Stimulated activated naive CD8-positive, alpha-beta T cell treated with anti-CD3 and anti-CD28 coated beads, Interleukin-15, amount 100 ng/mL, for 72 hours (primary cell): ENCODE measurements around the gene CWF19L2.
"Not testable (repeated sequence)": the region's sequence is repeated elsewhere in the genome, so short reads cannot be mapped to it uniquely, and the experiment has no call there.

Experiments used
- ATAC-seq: fragments of 150-1000 bp; cut with Tn5 transposase; 2 replicates; pipeline ENCODE4 v1.10.0; 2021; ENCODE audit warnings: mild to moderate bottlenecking, moderate library complexity
- DNase-seq, 2 donors: peaks; one replicate each; pipeline ENCODE4 v3.0.0; 2021 to 2022
- H3K27ac Mint-ChIP-seq, 2 donors: one replicate each; pipeline ENCODE4 v1.8.0; 2022; ENCODE audit warnings: mild to moderate bottlenecking in 2 of 2, mixed read lengths in 2 of 2, moderate library complexity in 2 of 2
- H3K27me3 Mint-ChIP-seq: one replicate; pipeline ENCODE4 v1.8.0; 2022; ENCODE audit warnings: mixed read lengths
- H3K4me1 Mint-ChIP-seq: one replicate; pipeline ENCODE4 v1.8.0; 2022; ENCODE audit warnings: mild to moderate bottlenecking, mixed read lengths
- H3K4me3 Mint-ChIP-seq, 2 donors: one replicate each; pipeline ENCODE4 v1.8.0; 2022; ENCODE audit warnings: mild to moderate bottlenecking in 2 of 2, mixed read lengths in 2 of 2, moderate library complexity in 1 of 2
- H3K9me3 Mint-ChIP-seq, 2 donors: one replicate each; pipeline ENCODE4 v1.8.0; 2022; ENCODE audit warnings: mixed read lengths in 2 of 2

The CWF19L2 gene

GRCh38 chr11:107466275-107466866 is 8.7 kb upstream of the CWF19L2 start:
- ATAC-seq, DNase-seq, H3K4me1 Mint-ChIP-seq, H3K27ac Mint-ChIP-seq, H3K4me3 Mint-ChIP-seq: not testable (repeated sequence)
- H3K27me3 Mint-ChIP-seq, result peaks cover 22% of the 10 kb centered on the region
- peaks cover 11 to 19% of the 10 kb centered on the region in 2 donors for H3K9me3 Mint-ChIP-seq

- DNase-seq, result no peak
- peaks cover 27% of the 10 kb centered on the region for H3K4me1 Mint-ChIP-seq
- peak; percentile 62 for ATAC-seq
- no peaks in the 10 kb centered on the region for H3K27me3 Mint-ChIP-seq
- peak overlapping the region; percentile 82 to 94 for H3K4me3 Mint-ChIP-seq
- peak overlapping the region; percentile 95 to 96 for H3K27ac Mint-ChIP-seq
- H3K9me3 Mint-ChIP-seq, result no peaks in the 10 kb centered on the region
Observed at GRCh38 chr11:107457205-107457557, 444 bp downstream of the CWF19L2 start.

- Mint-ChIP-seq H3K9me3 (no peaks in the 10 kb centered on the region), H3K27me3 (no peaks in the 10 kb centered on the region), H3K27ac (peak overlapping the region in 1 of 2 donors; percentile 54), H3K4me3 (no peak overlapping the region), H3K4me1 (peaks cover 44% of the 10 kb centered on the region)
- ATAC-seq (no peak), DNase-seq (no peak)
Observed at GRCh38 chr11:107453594-107454286, 3.9 kb downstream of the CWF19L2 start.

- DNase-seq, result no peak
- no peak for ATAC-seq
- Mint-ChIP-seq H3K4me3 (no peak overlapping the region), H3K27ac (peak overlapping the region in 1 of 2 donors; percentile 86), H3K9me3 (no peaks in the 10 kb centered on the region), H3K4me1 (peaks cover 34% of the 10 kb centered on the region), H3K27me3 (no peaks in the 10 kb centered on the region)
Observed at GRCh38 chr11:107446822-107447431, 10.7 kb downstream of the CWF19L2 start.

GRCh38 chr11:107442715-107443215 is 14.9 kb downstream of the CWF19L2 start:
- Mint-ChIP-seq H3K27ac (no peak overlapping the region), H3K9me3 (no peaks in the 10 kb centered on the region), H3K27me3 (no peaks in the 10 kb centered on the region), H3K4me3 (no peak overlapping the region), H3K4me1 (peaks cover 26% of the 10 kb centered on the region)
- DNase-seq, result no peak
- ATAC-seq, result no peak

- Mint-ChIP-seq H3K4me3 (no peak overlapping the region), H3K4me1 (peaks cover 14% of the 10 kb centered on the region), H3K27me3 (no peaks in the 10 kb centered on the region), H3K9me3 (no peaks in the 10 kb centered on the region), H3K27ac (peak overlapping the region in 1 of 2 donors; percentile 76)
- ATAC-seq, result no peak
- no peak for DNase-seq
Observed at GRCh38 chr11:107439586-107440167, 17.9 kb downstream of the CWF19L2 start.

- Mint-ChIP-seq H3K9me3 (no peaks in the 10 kb centered on the region), H3K4me1 (peaks cover 7% of the 10 kb centered on the region), H3K4me3 (no peak overlapping the region), H3K27me3 (no peaks in the 10 kb centered on the region), H3K27ac (no peak overlapping the region)
- no peak for ATAC-seq
- no peak for DNase-seq
Observed at GRCh38 chr11:107438148-107438547, 19.5 kb downstream of the CWF19L2 start.

GRCh38 chr11:107430525-107430924 is 27.1 kb downstream of the CWF19L2 start:
- DNase-seq (no peak), ATAC-seq (peak; percentile 62)
- H3K4me3 Mint-ChIP-seq, result no peak overlapping the region
- no peak overlapping the region for H3K27ac Mint-ChIP-seq
- peaks cover 15% of the 10 kb centered on the region for H3K4me1 Mint-ChIP-seq
- no peaks in the 10 kb centered on the region for H3K9me3 Mint-ChIP-seq
- H3K27me3 Mint-ChIP-seq, result no peaks in the 10 kb centered on the region

GRCh38 chr11:107427569-107428180 is 29.9 kb downstream of the CWF19L2 start:
- Mint-ChIP-seq H3K27ac (no peak overlapping the region), H3K4me1 (peaks cover 15% of the 10 kb centered on the region), H3K4me3 (no peak overlapping the region), H3K9me3 (no peaks in the 10 kb centered on the region), H3K27me3 (no peaks in the 10 kb centered on the region)
- ATAC-seq, result no peak
- DNase-seq, result no peak

GRCh38 chr11:107413352-107413751 is 44.3 kb downstream of the CWF19L2 start:
- H3K27ac Mint-ChIP-seq, result peak overlapping the region in 1 of 2 donors; percentile 15
- no peak for DNase-seq
- peaks cover 11% of the 10 kb centered on the region for H3K4me1 Mint-ChIP-seq
- no peaks in the 10 kb centered on the region for H3K27me3 Mint-ChIP-seq
- no peaks in the 10 kb centered on the region for H3K9me3 Mint-ChIP-seq
- ATAC-seq, result no peak
- H3K4me3 Mint-ChIP-seq, result no peak overlapping the region

- Mint-ChIP-seq H3K9me3 (peaks cover under 1 to 10% of the 10 kb centered on the region in 2 donors), H3K4me3 (no peak overlapping the region), H3K27me3 (no peaks in the 10 kb centered on the region), H3K4me1 (peaks cover 11% of the 10 kb centered on the region), H3K27ac (no peak overlapping the region)
- ATAC-seq, result no peak
- DNase-seq, result no peak
Observed at GRCh38 chr11:107408762-107409211, 48.8 kb downstream of the CWF19L2 start.

GRCh38 chr11:107405260-107405659 is 52.4 kb downstream of the CWF19L2 start:
- H3K27me3 Mint-ChIP-seq, result no peaks in the 10 kb centered on the region

GRCh38 chr11:107401131-107401530 is 56.5 kb downstream of the CWF19L2 start:
- H3K4me3 Mint-ChIP-seq, H3K27ac Mint-ChIP-seq, ATAC-seq, H3K27me3 Mint-ChIP-seq, DNase-seq, H3K4me1 Mint-ChIP-seq: not testable (repeated sequence)
- H3K9me3 Mint-ChIP-seq, result peaks cover 11 to 24% of the 10 kb centered on the region in 2 donors

More at GRCh38 chr11:107405260-107405659, 52.4 kb downstream of the CWF19L2 start:
- ATAC-seq (no peak), DNase-seq (no peak)
- Mint-ChIP-seq H3K4me1 (no peaks in the 10 kb centered on the region), H3K9me3 (peaks cover 7 to 17% of the 10 kb centered on the region in 2 donors), H3K4me3 (no peak overlapping the region), H3K27ac (no peak overlapping the region)

- H3K4me1 Mint-ChIP-seq, result no peaks in the 10 kb centered on the region
- DNase-seq (no peak), ATAC-seq (no peak)
- peak overlapping the region in 1 of 2 donors; percentile 52 for H3K27ac Mint-ChIP-seq
- H3K27me3 Mint-ChIP-seq, result no peaks in the 10 kb centered on the region
- H3K9me3 Mint-ChIP-seq, result peaks cover 4 to 7% of the 10 kb centered on the region in 2 donors
- no peak overlapping the region for H3K4me3 Mint-ChIP-seq
Observed at GRCh38 chr11:107397357-107397756, 60.3 kb downstream of the CWF19L2 start.

GRCh38 chr11:107392611-107393010 is 65.0 kb downstream of the CWF19L2 start:
- H3K27me3 Mint-ChIP-seq, result no peaks in the 10 kb centered on the region
- H3K27ac Mint-ChIP-seq, result no peak overlapping the region
- H3K4me1 Mint-ChIP-seq, result no peaks in the 10 kb centered on the region
- H3K9me3 Mint-ChIP-seq, result no peaks in the 10 kb centered on the region
- no peak for DNase-seq
- no peak for ATAC-seq
- H3K4me3 Mint-ChIP-seq, result no peak overlapping the region
